AG09319 (cell line): ENCODE measurements around the gene PRPF8.

Experiments used
- DNase-seq: peaks from one replicate; pipeline ENCODE4 v3.0.0-alpha.2; 2010; ENCODE audit warnings: low read depth; ENCODE audit errors: extremely low read depth
- CTCF ChIP-seq: IDR thresholded peaks from 2 replicates; pipeline ENCODE4 v1.5.1; 2011; ENCODE audit warnings: low read depth, mild to moderate bottlenecking, inconsistent platforms, low read length, moderate library complexity

Gene PRPF8

GRCh38 chr17:1612400-1612799 is 72.3 kb downstream of the PRPF8 start:
- DNase-seq = no peak
- TF ChIP-seq CTCF = no peak

- DNase-seq = no peak
- TF ChIP-seq CTCF = no peak
Observed at GRCh38 chr17:1611715-1612114, 73.0 kb downstream of the PRPF8 start.

- no peak for DNase-seq
- no peak for TF ChIP-seq CTCF
Observed at GRCh38 chr17:1608676-1609075, 76.0 kb downstream of the PRPF8 start.

GRCh38 chr17:1607971-1608320 is 76.7 kb downstream of the PRPF8 start:
- TF ChIP-seq CTCF = no peak

GRCh38 chr17:1606352-1606985 is 78.2 kb downstream of the PRPF8 start:
- TF ChIP-seq CTCF = no peak
- DNase-seq = no peak

More at GRCh38 chr17:1607971-1608320, 76.7 kb downstream of the PRPF8 start:
- DNase-seq = no peak

- TF ChIP-seq CTCF = no peak
- no peak for DNase-seq
Observed at GRCh38 chr17:1605681-1606351, 78.9 kb downstream of the PRPF8 start.

- no peak for DNase-seq
- TF ChIP-seq CTCF = no peak
Observed at GRCh38 chr17:1604831-1605528, 79.7 kb downstream of the PRPF8 start.
